GM21526 (cell line): Measurements from ENCODE around the gene DDX17.
"Not testable (repeated sequence)": the region's sequence is repeated elsewhere in the genome, so short reads cannot be mapped to it uniquely, and the experiment has no call there.

Experiments used
- ATAC-seq: cut with Tn5 transposase; IDR thresholded peaks from one replicate; pipeline ENCODE4 v1.9.1; 2021; ENCODE audit warnings: moderate library complexity; ENCODE audit not compliant: unreplicated experiment, low FRiP score

The DDX17 gene

DNA sequence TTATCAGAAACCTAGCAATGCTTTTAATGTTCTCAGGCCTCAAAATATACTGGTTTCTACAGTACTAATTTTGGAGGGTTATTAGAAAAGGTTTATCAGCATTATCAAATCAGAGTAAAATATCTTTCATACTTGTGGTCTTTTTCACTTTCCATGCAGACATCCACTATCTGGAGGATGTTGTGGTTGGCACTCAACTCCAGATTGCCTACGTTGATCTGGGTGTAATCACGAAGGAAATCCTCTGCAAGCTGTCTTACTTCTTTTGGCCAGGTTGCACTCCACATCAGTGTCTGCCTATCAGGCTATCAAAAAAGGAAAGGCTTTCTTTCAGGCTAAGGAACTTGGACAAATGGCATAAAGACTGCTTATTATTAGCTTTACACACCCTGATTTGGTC is 11.6 kb downstream of the DDX17 start:
- ATAC-seq: no peak

- ATAC-seq: no peak
Measured at GRCh38 chr22:38491707-38492348, 14.3 kb downstream of the DDX17 start.

- ATAC-seq: no peak
Measured at GRCh38 chr22:38490915-38491314, 15.2 kb downstream of the DDX17 start.

DNA sequence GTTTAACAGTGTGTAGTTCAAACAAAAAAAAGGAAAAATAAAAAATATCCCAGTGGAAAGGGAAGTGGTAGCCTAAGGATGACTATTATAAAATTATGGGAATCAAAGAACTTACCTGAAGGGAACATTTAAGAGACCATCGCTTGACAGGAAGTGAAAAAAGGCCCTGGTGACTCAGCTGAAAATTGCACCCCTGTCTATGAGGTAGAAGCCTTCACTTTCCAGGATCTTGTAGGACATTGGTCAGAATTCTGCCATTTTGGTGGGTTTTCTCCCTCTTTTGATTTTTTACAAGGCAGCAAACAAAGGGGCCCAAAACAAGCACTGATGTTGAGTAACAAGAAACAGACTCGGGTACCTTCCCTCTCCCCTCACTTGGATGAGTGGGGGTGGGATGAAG is 15.6 kb downstream of the DDX17 start:
- no peak for ATAC-seq

- no peak for ATAC-seq
Measured at GRCh38 chr22:38489561-38490145, 16.5 kb downstream of the DDX17 start.

DNA sequence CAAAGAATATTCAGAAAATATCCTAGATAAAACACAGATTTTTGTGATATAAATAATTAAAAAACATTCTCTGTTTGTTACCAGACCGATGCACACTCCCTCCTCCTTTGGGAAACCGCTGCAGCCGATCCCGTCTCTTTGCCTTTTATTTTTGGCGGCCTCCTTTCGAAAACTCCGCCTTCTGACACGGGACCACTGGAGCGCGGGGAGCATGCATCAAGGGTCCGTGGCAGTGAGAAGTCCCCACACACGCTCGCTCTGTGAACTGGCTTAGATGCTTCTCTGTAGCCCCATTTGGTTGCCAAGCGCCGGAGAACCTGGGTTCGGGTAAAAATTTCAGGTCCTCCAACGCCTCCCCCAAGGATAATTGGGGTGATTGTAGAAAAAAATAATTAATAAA is 17.0 kb downstream of the DDX17 start:
- no peak for ATAC-seq

GRCh38 chr22:38487946-38488345 is 18.2 kb downstream of the DDX17 start:
- no peak for ATAC-seq

DNA sequence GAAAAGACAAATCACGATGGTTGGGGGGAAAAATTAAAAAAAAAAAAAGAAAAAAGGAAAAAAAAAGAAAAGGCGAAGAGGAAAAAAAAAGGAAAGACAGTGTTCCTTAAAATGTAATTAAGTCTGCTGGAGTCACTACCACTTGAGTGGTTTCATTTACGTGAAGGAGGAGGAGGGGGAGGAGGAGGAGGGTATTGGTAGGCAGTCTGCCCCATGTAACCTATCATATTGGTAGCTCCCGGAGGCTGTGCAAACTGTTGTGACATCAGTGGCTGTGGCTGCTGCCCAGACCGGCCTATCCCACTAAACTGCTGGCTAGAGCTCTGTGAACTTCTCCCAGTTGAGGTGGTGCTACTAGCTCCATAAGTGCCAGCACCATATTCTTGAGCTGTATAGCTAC is 20.3 kb downstream of the DDX17 start:
- ATAC-seq: no peak

DNA sequence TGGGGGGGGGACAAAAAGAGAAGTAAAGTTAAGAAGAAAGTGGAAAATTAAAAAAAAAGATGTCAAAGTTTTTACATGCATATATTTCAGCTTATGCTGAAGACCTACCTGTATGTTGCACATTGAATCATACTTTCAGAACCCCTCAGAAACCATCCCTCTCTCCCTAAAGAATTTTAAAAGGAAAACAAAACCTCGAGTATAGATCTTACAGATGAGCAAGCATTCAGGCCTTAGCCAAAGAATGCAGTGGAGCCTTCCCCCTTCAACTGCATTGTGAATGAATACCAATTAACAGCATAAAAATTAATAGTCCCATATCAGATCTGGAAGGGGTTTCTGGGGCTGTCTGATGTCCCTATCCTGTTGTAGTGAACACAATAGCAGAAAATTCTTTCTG is 21.9 kb downstream of the DDX17 start:
- ATAC-seq: no peak

GRCh38 chr22:38482662-38483308 is 23.3 kb downstream of the DDX17 start:
- ATAC-seq: no peak

DNA sequence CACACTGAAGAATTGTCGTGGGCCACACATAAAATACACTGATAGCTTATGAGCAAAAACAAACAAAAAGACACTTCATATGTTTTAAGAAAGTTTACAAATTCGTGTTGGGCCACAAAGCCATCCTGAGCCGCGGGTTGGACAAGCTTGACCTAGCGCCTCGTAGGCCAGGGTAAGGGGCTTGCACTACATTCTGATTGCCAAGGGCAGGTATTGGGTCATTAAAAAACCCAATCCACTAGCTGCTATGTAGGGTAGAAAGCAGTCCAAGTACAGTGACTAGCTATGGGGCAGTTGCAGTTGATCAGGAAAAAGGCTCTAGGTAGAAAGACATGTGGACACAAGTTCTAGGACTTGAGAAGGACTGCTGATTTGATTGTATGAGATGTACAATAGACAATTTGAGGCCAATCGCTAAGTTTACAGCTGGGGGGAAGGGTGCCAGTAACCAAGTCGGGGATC is 24.2 kb downstream of the DDX17 start:
- no peak for ATAC-seq

DNA sequence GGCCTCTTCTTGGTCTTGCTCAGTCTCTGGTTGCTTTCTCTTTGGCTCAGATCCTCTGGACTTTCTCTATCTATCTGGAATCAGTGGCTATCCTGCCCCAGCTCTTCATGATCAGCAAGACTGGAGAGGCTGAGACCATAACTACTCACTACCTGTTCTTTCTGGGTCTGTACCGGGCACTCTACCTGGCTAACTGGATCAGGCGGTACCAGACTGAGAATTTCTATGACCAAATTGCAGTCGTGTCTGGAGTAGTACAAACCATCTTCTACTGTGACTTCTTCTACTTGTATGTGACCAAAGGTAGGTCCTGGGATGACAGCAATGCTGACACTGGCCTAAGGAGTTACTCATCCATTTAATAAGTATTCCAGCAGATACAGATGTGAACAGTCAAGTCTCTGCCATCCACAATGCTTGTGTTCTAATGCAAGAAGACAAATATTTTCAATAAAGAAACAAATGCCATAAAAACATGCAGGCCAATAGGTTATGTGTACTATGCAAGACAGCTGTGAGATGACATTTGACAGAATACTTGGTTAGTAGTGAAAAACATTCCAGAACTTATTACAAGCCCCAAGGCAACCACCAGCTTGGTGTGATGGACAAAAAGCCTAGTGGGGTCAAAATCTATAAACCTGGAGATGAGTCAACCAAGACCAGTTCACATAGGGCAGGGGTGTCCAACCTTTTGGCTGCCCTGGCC is 24.8 kb downstream of the DDX17 start:
- no peak for ATAC-seq

GRCh38 chr22:38479096-38479837 is 26.8 kb downstream of the DDX17 start:
- ATAC-seq: no peak

GRCh38 chr22:38477585-38477984 is 28.5 kb downstream of the DDX17 start:
- no peak for ATAC-seq

GRCh38 chr22:38474003-38474607 is 32.0 kb downstream of the DDX17 start:
- ATAC-seq: no peak

DNA sequence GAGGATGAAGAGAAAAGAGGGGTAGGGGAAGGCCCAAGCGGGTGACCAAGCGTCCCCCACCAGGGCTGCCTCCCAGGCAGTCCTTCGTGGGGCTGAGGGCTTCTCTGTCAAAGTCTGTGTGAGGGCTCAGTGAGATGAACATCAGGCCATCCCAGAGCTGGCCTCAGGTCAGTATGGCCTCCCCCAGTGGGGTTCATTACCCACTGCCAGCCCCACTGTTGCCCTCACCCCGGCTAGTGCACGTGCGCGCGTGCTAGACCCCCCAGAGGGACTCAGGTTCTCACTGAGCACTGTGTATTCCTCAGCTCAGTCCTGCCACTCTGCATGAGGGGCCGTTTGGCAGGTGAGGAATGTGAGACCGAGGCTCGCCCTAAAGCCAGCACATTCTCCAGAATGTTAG is 34.9 kb downstream of the DDX17 start:
- ATAC-seq: no peak

DNA sequence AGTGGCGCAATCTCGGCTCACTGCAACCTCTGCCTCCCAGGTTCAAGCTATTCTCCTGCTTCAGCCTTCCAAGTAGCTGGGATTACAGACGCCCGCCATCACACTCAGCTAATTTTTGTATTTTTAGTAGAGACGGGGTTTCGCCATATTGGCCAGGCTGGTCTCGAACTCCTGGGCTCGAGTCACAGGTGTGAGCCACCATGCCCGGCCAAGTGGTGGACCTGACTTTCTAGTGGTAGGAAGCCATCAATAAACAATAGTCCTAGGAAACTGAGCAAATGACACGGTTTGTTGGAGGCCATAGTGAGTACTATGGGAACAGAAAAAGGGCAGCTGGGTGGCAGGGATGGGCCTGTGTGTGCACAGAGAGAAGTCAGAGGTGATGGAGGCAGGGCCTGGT is 35.9 kb downstream of the DDX17 start:
- ATAC-seq: not testable (repeated sequence)

GRCh38 chr22:38469306-38469781 is 36.8 kb downstream of the DDX17 start:
- ATAC-seq: no peak

GRCh38 chr22:38468443-38469305 is 37.4 kb downstream of the DDX17 start:
- no peak for ATAC-seq
